GM04504 (cell line): Measurements from ENCODE around the gene HOXD8.

Experiments
- DNase-seq: peaks from one replicate; pipeline ENCODE4 v3.0.0-alpha.2; 2012; ENCODE audit warnings: low read depth

HOXD8 gene

DNA sequence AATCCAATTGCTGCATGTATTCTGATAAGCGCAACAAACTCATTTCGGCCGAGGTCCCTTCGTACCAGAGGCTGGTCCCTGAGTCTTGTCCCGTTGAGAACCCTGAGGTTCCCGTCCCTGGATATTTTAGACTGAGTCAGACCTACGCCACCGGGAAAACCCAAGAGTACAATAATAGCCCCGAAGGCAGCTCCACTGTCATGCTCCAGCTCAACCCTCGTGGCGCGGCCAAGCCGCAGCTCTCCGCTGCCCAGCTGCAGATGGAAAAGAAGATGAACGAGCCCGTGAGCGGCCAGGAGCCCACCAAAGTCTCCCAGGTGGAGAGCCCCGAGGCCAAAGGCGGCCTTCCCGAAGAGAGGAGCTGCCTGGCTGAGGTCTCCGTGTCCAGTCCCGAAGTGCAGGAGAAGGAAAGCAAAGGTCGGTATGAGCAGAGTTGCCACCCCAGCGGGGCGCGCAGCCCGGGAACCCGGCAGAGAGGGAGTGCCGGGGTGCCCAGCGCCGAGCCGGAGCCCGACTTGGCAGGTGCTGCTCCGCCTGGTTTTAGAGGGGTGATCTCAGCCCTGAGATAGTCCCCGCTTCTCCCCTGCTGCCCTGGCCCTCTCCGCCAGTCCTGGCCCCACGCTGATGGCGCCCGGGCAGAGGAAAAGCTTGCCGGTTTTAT, 12.2 kb upstream of the HOXD8 start:
- no peak for DNase-seq

- no peak for DNase-seq
These were observed 11.6 kb upstream of the HOXD8 start for GRCh38 chr2:176117823-176118371.

- DNase-seq = no peak
These were observed 10.7 kb upstream of the HOXD8 start for GRCh38 chr2:176118601-176119339.

DNA sequence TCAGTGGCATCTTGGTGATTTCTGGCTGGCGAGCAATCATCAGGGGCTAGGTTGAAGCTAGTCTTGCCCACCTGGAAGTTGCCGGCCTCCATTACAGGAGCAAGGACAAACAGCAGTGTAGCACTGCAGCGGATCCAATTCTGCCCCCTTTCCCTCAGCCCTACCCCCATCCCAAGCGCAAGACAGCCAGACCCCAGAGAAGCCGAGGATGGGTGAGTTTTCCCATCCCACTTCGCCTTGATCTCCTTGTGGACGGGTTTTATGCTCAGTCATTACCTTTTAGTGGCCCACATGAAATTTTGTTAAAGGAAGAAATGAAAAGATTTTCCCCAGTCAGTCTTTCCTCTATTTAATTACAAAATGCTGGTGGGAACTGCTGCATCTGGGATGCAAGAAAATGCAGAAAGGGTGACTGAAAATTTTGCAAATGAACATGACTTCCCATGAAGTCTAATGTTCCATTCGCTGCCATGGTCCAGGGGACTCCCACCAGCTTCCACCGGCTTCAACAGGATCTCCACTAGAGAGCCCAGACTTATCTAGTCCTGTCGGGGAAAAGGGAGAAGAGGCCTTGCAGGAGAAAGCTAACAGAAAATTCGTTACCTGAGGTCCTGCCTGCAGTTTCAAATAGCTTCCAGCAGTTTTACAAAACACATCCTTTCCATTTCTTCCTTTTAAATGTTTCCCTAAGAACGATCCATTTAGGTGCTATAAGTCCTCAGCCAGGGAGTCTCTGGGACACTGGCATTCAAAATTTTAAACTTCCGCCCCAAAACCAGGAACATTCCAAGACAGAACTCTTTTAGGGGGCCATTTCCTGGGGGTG, 8.9 kb upstream of the HOXD8 start:
- DNase-seq = no peak

DNA sequence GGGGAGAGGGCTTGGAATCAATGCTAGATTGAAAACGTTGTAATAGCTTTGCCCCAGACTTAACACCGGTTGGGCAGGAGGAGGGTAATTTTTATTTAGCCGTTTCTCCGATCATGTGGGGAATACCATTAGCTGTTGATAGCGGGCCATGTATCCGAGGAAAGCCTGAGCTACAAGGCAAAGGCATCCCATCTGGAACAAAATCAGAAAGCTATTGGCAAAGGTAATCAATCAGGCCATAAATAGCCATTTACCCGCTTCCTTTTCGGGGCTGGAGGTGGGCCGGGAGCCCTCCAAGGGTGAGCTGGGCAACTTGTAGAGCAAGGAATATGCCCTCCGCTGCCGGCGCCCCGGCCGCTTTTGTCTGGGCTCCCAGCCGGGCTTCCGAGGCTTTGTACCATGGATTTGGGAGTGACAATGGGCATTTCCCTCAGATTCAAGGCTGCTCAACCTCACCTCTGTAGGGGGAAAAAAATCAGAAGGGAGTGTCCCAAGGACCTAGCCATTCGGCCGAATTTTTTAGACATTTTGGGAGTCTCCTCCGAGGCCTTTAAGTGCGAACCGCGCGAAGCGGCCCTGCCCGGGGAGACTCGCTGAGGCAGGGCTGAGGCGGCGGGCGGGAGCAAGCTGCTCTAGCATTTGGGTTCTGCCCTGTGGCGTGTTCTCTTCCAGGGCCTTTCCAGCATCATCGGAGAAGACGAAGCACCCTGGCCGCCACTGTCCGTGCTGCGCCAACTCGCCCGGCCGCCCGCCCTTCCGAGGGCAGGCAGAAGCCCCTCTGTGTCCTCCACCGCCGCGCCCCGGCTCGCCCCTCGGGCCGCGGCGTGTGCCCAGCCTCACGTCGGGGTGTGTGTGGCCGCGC, 8.1 kb upstream of the HOXD8 start:
- DNase-seq = no peak

- peak; percentile 57 for DNase-seq
These were observed 7.3 kb upstream of the HOXD8 start for GRCh38 chr2:176122052-176122682.

GRCh38 chr2:176122683-176123410, 6.7 kb upstream of the HOXD8 start, which contains the start of gene HOXD9:
Gene HOXD9, plus strand, starts transcription at chr2:176122719. Its CDS starts 50 bp downstream, at chr2:176122769.
- no peak for DNase-seq

GRCh38 chr2:176123411-176124109, 5.9 kb upstream of the HOXD8 start:
- DNase-seq = no peak

DNA sequence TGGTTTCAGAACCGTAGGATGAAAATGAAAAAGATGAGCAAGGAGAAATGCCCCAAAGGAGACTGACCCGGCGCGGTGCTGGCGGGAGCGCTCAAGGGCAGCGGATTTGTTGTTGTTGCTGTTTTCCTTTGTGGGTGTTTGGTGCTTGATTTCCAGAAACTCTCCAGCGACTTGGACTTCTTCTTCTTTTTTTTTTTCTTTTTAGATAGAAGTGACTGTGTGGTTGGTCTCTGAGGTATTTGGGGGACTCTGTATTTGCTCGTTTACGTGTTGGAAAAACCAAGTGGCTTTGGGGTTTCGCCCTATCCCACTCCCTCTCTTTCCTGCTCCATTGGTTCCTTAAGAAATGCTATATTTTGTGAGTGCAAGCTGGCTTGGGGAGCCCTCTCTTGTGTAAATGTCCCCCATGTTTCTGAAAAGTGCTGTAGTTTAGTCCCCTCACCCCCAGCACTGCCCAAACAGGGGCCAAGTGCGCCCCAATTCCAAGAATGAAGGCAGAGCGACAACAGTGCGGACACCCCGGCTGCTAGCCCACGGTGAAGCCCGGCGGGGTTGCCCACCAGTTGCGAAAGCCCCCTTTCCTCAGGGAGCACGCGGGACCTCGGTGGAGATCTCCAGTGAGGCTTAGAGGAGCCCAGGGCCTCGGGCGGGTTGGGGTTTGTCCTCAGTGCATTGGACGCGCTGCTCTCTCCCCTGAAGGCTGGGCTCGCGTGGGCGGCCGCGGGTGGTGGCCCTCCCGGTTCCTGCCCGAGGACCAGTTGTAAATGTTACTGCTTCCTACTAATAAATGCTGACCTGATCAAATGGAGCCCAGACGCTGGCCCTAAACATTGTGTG, 5.2 kb upstream of the HOXD8 start:
- DNase-seq = no peak

GRCh38 chr2:176124947-176125771, 4.3 kb upstream of the HOXD8 start:
- no peak for DNase-seq

GRCh38 chr2:176125772-176126054, 3.8 kb upstream of the HOXD8 start:
- no peak for DNase-seq

GRCh38 chr2:176126929-176127773, 2.4 kb upstream of the HOXD8 start:
- DNase-seq = no peak

DNA sequence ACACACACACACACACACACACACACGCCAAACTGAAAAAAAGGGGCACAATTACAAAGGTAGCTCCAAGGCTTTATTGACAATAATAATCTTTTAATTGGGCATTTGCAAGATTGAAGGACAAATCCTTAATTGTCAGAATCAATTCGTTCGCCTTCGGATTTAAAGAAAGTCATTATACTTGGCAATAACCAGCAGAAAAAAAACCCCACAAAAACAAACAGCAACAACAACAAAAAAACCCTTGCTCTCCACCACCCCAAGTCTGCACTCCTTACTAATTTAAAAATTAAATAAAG, 1.8 kb upstream of the HOXD8 start:
- DNase-seq = no peak

DNA sequence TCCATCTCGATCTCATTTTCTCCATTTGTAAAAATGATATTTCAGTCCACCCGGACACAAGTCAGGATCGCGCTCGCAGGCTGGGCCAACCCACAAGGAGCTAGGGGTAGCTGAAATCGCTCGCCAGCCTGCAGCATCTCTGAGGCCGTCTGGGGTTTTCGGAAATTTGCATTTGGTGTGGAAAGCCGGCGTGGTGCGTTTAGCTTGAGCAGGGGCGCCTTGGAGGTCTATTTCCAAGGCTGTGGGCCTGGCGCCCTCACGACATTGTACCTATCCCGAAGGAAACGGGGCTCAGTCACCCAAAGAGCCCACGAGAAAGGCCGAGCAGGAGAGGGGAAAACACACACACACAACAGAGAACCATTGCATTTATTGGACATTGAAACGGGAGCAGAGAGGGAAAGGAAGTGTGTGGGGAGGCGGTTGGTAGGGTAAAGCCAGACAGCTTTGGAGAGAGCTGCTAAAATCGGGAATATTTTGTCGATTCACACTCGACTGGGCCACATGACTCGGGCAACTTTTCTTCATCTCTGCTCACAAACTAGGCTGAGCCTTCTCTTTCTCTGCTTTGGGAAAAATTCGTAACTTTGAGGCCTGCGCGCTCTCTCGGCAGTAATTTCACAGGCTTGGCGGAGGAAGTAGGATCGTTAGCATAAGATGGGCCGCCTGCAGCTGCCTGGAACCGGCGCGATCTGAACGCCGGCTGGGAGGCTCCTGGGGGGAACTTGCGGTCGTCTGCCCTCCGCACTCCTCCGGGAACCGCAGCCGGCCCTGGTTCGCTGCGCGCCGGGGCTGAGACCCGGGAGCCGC, 1.1 kb upstream of the HOXD8 start:
- DNase-seq = no peak

- no peak for DNase-seq
These were observed 275 bp downstream of the HOXD8 start for GRCh38 chr2:176129813-176130146.

- DNase-seq = no peak
These were observed 847 bp downstream of the HOXD8 start for GRCh38 chr2:176130147-176130956.
